A673 (cell line): ENCODE results near the gene DNAH5. TPM values are rescaled to one million over a fixed set of nuclear protein-coding genes. Genes with fewer than 3 reads are reported as not detected.

Experiments used
- BruUV-seq: library from RNA; stranded (reverse); fragments of 400-500 nt; replicated peaks from 2 replicates; lab custom pipeline; 2021; lab: Mats Ljungman, UMichigan
- CTCF ChIA-PET: fragments of 300-600 bp; sonication (Branson Sonifier 250); formaldehyde crosslinking; loops from one replicate; lab custom pipeline; 2022; ENCODE audit warnings: antibody characterized with exemption; lab: Charles Lee
- POLR2A ChIA-PET: fragments of 300-600 bp; sonication (Branson Sonifier 250); formaldehyde crosslinking; loops from one replicate; lab custom pipeline; 2022; ENCODE audit warnings: antibody characterized with exemption; ENCODE audit not compliant: low non-redundant PET; lab: Charles Lee
- DNase-seq: peaks from one replicate; pipeline ENCODE4 v3.0.0-alpha.2; 2015; ENCODE audit warnings: low spot score
- H3K27ac ChIP-seq: fragments of 200-600 bp; sonication (generic); 2 replicates; pipeline ENCODE4 v1.5.1; 2016; ENCODE audit warnings: mixed run types, low read depth, mild to moderate bottlenecking, mixed read lengths, antibody characterized with exemption, low read length; ENCODE audit not compliant: poor library complexity, severe bottlenecking
- H3K27me3 ChIP-seq: fragments of 200-600 bp; sonication (generic); replicated peaks from 2 replicates; pipeline ENCODE4 v1.6.1; 2017; ENCODE audit warnings: mixed run types, low read depth, mild to moderate bottlenecking, mixed read lengths, antibody characterized with exemption, low read length; ENCODE audit not compliant: insufficient read depth, poor library complexity
- H3K36me3 ChIP-seq: fragments of 200-600 bp; sonication (generic); 2 replicates; pipeline ENCODE4 v1.6.1; 2016; ENCODE audit warnings: mixed run types, mild to moderate bottlenecking, mixed read lengths, antibody characterized with exemption, low read length; ENCODE audit not compliant: insufficient read depth, poor library complexity, severe bottlenecking
- H3K4me1 ChIP-seq: fragments of 200-600 bp; sonication (generic); 2 replicates; pipeline ENCODE4 v1.6.1; 2017; ENCODE audit warnings: mixed run types, mild to moderate bottlenecking, mixed read lengths, antibody characterized with exemption, low read length; ENCODE audit not compliant: insufficient read depth, poor library complexity, severe bottlenecking
- H3K4me3 ChIP-seq: fragments of 200-600 bp; sonication (generic); 2 replicates; pipeline ENCODE4 v1.5.1; 2016; ENCODE audit warnings: low read depth, mixed run types, mild to moderate bottlenecking, mixed read lengths, low read length; ENCODE audit not compliant: poor library complexity, severe bottlenecking
- H3K9me3 ChIP-seq: fragments of 200-600 bp; sonication (generic); 2 replicates; pipeline ENCODE4 v1.6.1; 2016; ENCODE audit warnings: mixed run types, low read depth, mild to moderate bottlenecking, mixed read lengths, antibody characterized with exemption, low read length; ENCODE audit not compliant: poor library complexity, severe bottlenecking
- EZH2 ChIP-seq: fragments of 200-600 bp; sonication (generic); IDR thresholded peaks from 2 replicates; pipeline ENCODE4 v1.6.1; 2017; ENCODE audit warnings: borderline replicate concordance, low read depth, mild to moderate bottlenecking, mixed read lengths, antibody characterized with exemption, low read length; ENCODE audit not compliant: poor library complexity, severe bottlenecking
- intact Hi-C: fragments of 100-400 bp; cut with micrococcal nuclease; formaldehyde crosslinking; loops from one replicate; pipeline ENCODE4 v1.10.0; 2022; ENCODE audit not compliant: unreplicated experiment
- total RNA-seq: library from RNA; stranded (reverse); gene quantifications from 2 replicates; pipeline ENCODE4 v1.2.3, GENCODE V29; 2021
- TF ChIP-seq, protein P1 (sequence below): fragments of 300-800, 200-600 bp; sonication (generic); conservative IDR thresholded peaks from 2 replicates; pipeline ENCODE4 v1.5.1; 2017; ENCODE audit warnings: low read depth, mild to moderate bottlenecking, antibody characterized with exemption, low read length, moderate library complexity, mixed read lengths

Gene DNAH5
- total RNA-seq, 1 experiment from 2014 or later = not detected

DNA sequence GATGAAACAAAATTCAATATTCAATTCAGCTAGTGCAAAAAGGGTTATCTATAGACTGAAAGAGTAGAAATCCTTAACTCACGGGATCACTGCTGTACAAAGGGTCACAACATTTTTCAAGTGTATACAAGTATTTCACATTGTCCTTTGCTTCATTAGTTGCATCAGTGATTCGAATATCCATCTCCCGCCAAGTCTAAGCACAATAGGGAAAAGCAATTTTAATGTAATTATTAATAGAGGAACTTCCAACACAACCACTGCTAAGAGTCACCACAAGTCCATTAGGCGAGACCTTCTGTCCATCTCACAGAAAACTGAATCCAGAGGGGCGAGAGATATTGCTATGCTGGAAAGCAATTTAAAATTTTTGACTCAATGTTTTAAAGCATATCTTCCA is 27.4 kb downstream of the DNAH5 start:
- TF ChIP-seq, protein P1, sequence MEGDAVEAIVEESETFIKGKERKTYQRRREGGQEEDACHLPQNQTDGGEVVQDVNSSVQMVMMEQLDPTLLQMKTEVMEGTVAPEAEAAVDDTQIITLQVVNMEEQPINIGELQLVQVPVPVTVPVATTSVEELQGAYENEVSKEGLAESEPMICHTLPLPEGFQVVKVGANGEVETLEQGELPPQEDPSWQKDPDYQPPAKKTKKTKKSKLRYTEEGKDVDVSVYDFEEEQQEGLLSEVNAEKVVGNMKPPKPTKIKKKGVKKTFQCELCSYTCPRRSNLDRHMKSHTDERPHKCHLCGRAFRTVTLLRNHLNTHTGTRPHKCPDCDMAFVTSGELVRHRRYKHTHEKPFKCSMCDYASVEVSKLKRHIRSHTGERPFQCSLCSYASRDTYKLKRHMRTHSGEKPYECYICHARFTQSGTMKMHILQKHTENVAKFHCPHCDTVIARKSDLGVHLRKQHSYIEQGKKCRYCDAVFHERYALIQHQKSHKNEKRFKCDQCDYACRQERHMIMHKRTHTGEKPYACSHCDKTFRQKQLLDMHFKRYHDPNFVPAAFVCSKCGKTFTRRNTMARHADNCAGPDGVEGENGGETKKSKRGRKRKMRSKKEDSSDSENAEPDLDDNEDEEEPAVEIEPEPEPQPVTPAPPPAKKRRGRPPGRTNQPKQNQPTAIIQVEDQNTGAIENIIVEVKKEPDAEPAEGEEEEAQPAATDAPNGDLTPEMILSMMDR = no peak
- TF ChIP-seq EZH2 = no peak
- intact Hi-C loops = no loop called here
- no peaks in the 10 kb centered on the region for H3K9me3 ChIP-seq
- no peak for DNase-seq
- no peaks in the 10 kb centered on the region for H3K4me1 ChIP-seq
- POLR2A ChIA-PET = no interaction called here
- H3K36me3 ChIP-seq = no peaks in the 10 kb centered on the region
- H3K4me3 ChIP-seq = no peak overlapping the region
- no TSS peak for BruUV-seq
- CTCF ChIA-PET = no interaction called here
- peaks cover 36% of the 10 kb centered on the region for H3K27me3 ChIP-seq
- H3K27ac ChIP-seq = no peak overlapping the region

DNA sequence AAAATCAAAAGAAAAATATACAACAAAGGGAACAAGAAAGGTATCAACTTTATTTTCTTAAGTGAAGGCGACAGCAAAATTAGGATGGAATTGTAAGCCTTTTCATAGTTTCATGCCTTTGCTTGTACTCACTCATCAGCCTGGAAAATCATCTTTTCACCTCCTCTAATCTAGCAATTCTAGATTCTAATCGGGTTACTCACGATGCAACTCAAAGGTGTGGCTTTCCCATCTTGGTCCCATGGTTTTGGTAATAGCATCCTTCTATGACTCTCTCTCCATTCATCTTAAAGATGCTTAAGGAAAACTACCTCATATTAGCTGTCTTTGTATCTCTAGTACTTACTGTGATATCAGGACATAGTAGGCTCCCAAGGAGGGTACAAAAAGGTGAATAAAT is 30.5 kb downstream of the DNAH5 start:
- no peak for TF ChIP-seq EZH2
- TF ChIP-seq, protein P1 = no peak
- Histone ChIP-seq H3K9me3 (no peaks in the 10 kb centered on the region), H3K27me3 (peaks cover 27% of the 10 kb centered on the region), H3K4me1 (no peaks in the 10 kb centered on the region), H3K27ac (no peak overlapping the region), H3K4me3 (no peak overlapping the region), H3K36me3 (no peaks in the 10 kb centered on the region)
- no peak for DNase-seq
- no TSS peak for BruUV-seq
- ChIA-PET POLR2A (no interaction called here), CTCF (no interaction called here)
- intact Hi-C loops = no loop called here

DNA sequence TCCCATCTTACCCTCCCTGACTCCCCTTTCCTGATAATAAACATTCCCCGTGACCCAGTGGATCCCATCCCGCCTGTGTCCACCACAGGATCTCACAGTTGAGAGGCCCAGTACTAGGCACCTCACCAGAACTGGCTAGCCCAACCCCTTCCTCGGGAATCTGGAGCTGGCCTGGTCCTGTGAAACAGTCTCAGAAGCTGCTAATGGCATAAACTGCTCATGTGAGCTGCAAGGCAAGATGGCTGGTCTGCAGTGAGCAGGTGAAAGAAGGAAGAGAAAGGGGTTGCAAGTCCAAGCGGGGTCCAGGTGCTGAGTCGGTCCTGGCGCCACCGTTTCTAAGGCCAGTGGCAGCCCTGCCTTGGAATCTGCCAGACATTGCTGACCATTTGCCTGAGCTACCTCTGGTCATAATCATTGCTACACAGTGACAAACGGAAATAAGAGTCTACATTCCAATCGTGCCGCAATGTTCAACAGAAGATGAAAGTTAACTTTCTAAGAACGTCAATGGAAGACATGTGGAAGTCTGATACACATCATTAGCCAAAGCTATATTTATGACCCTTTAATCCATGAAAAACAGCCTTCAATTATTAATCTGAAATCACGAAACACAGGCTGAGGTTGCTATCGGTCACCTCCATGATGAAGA is 33.7 kb downstream of the DNAH5 start:
- no peak overlapping the region for H3K27ac ChIP-seq
- ChIA-PET CTCF (no interaction called here), POLR2A (no interaction called here)
- TF ChIP-seq, protein P1 = no peak
- no peak for TF ChIP-seq EZH2
- no peaks in the 10 kb centered on the region for H3K9me3 ChIP-seq
- no peak for DNase-seq
- no peak overlapping the region for H3K4me3 ChIP-seq
- intact Hi-C loops = no loop called here
- no peaks in the 10 kb centered on the region for H3K4me1 ChIP-seq
- no TSS peak for BruUV-seq
- peaks cover 30% of the 10 kb centered on the region for H3K27me3 ChIP-seq
- H3K36me3 ChIP-seq = no peaks in the 10 kb centered on the region
